ENCODE measurements around the gene ZBTB16.

ZBTB16 gene

GRCh38 chr11:114243461-114244372, 184.2 kb downstream of the ZBTB16 start:
- POLR2A ChIA-PET = no interaction called here
- DNase-seq (ENCODE audit: extremely low spot score) = no peak
- TF ChIP-seq ARNT (IDR thresholded peaks at IDR 0.05) (no peak), BHLHE40 (IDR thresholded peaks at IDR 0.05; ENCODE audit: borderline replicate concordance) (no peak), ZNF384 (IDR thresholded peaks at IDR 0.05) (no peak), SP1 (IDR thresholded peaks at IDR 0.05) (no peak), FOXA1 (IDR thresholded peaks at IDR 0.05) (no peak), NFRKB (IDR thresholded peaks at IDR 0.05) (no peak), L3MBTL2 (conservative IDR thresholded peaks at IDR 0.05) (no peak), ELF4 (IDR thresholded peaks at IDR 0.05) (no peak), CTBP1 (IDR thresholded peaks at IDR 0.05; ENCODE audit: borderline replicate concordance) (no peak), FOXK2 (IDR thresholded peaks at IDR 0.05) (no peak), TARDBP (IDR thresholded peaks at IDR 0.05) (no peak), HDGF (IDR thresholded peaks at IDR 0.05; ENCODE audit: borderline replicate concordance) (no peak), PKNOX1 (IDR thresholded peaks at IDR 0.05) (no peak), FOXM1 (IDR thresholded peaks at IDR 0.05; ENCODE audit: borderline replicate concordance) (no peak), SUZ12 (IDR thresholded peaks at IDR 0.05) (no peak), LEF1 (IDR thresholded peaks at IDR 0.05; ENCODE audit: borderline replicate concordance) (no peak)
- CTCF ChIA-PET = interaction anchor here (1.3 kb wide), 1 partner anchor 16 kb away, joined by 3 read pairs; no protein-coding TSS in a partner anchor

- no peak for DNase-seq (ENCODE audit: extremely low spot score)
- ChIA-PET POLR2A (no interaction called here), CTCF (interaction anchor here (1.3 kb wide), 1 partner anchor 15 kb away, joined by 3 read pairs; no protein-coding TSS in a partner anchor)
- no peak for TF ChIP-seq ELF4 (IDR thresholded peaks at IDR 0.05)
- no peak for TF ChIP-seq TARDBP (IDR thresholded peaks at IDR 0.05)
- no peak for TF ChIP-seq CTBP1 (IDR thresholded peaks at IDR 0.05; ENCODE audit: borderline replicate concordance)
- no peak for TF ChIP-seq SP1 (IDR thresholded peaks at IDR 0.05)
- no peak for TF ChIP-seq HDGF (IDR thresholded peaks at IDR 0.05; ENCODE audit: borderline replicate concordance)
- TF ChIP-seq FOXM1 (IDR thresholded peaks at IDR 0.05; ENCODE audit: borderline replicate concordance) = no peak
Measured at GRCh38 chr11:114244726-114245394, 185.3 kb downstream of the ZBTB16 start.

GRCh38 chr11:114246321-114247069, 187.0 kb downstream of the ZBTB16 start:
- POLR2A ChIA-PET = no interaction called here
- CTCF ChIA-PET = no interaction called here
- no peak for TF ChIP-seq NFRKB (IDR thresholded peaks at IDR 0.05)
- TF ChIP-seq SUZ12 (IDR thresholded peaks at IDR 0.05) = no peak
- no peak for TF ChIP-seq BHLHE40 (IDR thresholded peaks at IDR 0.05; ENCODE audit: borderline replicate concordance)
- no peak for TF ChIP-seq CTBP1 (IDR thresholded peaks at IDR 0.05; ENCODE audit: borderline replicate concordance)
- TF ChIP-seq HDGF (IDR thresholded peaks at IDR 0.05; ENCODE audit: borderline replicate concordance) = no peak
- no peak for TF ChIP-seq FOXM1 (IDR thresholded peaks at IDR 0.05; ENCODE audit: borderline replicate concordance)
- TF ChIP-seq FOXA1 (IDR thresholded peaks at IDR 0.05) = no peak
- no peak for TF ChIP-seq ARNT (IDR thresholded peaks at IDR 0.05)
- TF ChIP-seq L3MBTL2 (conservative IDR thresholded peaks at IDR 0.05) = no peak
- TF ChIP-seq FOXK2 (IDR thresholded peaks at IDR 0.05) = no peak
- TF ChIP-seq LEF1 (IDR thresholded peaks at IDR 0.05; ENCODE audit: borderline replicate concordance) = no peak
- no peak for TF ChIP-seq ZNF384 (IDR thresholded peaks at IDR 0.05)
- TF ChIP-seq ELF4 (IDR thresholded peaks at IDR 0.05) = no peak
- no peak for TF ChIP-seq TARDBP (IDR thresholded peaks at IDR 0.05)
- TF ChIP-seq PKNOX1 (IDR thresholded peaks at IDR 0.05) = no peak
- TF ChIP-seq SP1 (IDR thresholded peaks at IDR 0.05) = no peak
- no peak for DNase-seq (ENCODE audit: extremely low spot score)

GRCh38 chr11:114247070-114247789, 187.7 kb downstream of the ZBTB16 start:
- DNase-seq (ENCODE audit: extremely low spot score) = no peak
- no peak for TF ChIP-seq L3MBTL2 (conservative IDR thresholded peaks at IDR 0.05)
- TF ChIP-seq SP1 (IDR thresholded peaks at IDR 0.05) = no peak
- no peak for TF ChIP-seq LEF1 (IDR thresholded peaks at IDR 0.05; ENCODE audit: borderline replicate concordance)
- TF ChIP-seq ELF4 (IDR thresholded peaks at IDR 0.05) = no peak
- TF ChIP-seq PKNOX1 (IDR thresholded peaks at IDR 0.05) = no peak
- no peak for TF ChIP-seq CTBP1 (IDR thresholded peaks at IDR 0.05; ENCODE audit: borderline replicate concordance)
- no peak for TF ChIP-seq HDGF (IDR thresholded peaks at IDR 0.05; ENCODE audit: borderline replicate concordance)
- TF ChIP-seq FOXK2 (IDR thresholded peaks at IDR 0.05) = no peak
- TF ChIP-seq BHLHE40 (IDR thresholded peaks at IDR 0.05; ENCODE audit: borderline replicate concordance) = no peak
- TF ChIP-seq ARNT (IDR thresholded peaks at IDR 0.05) = no peak
- no peak for TF ChIP-seq NFRKB (IDR thresholded peaks at IDR 0.05)
- no peak for TF ChIP-seq FOXA1 (IDR thresholded peaks at IDR 0.05)
- no peak for TF ChIP-seq TARDBP (IDR thresholded peaks at IDR 0.05)
- TF ChIP-seq SUZ12 (IDR thresholded peaks at IDR 0.05) = no peak
- TF ChIP-seq ZNF384 (IDR thresholded peaks at IDR 0.05) = no peak
- TF ChIP-seq FOXM1 (IDR thresholded peaks at IDR 0.05; ENCODE audit: borderline replicate concordance) = no peak
- POLR2A ChIA-PET = no interaction called here
- CTCF ChIA-PET = interaction anchor here (0.6 to 2.0 kb wide), 2 partner anchors 14 to 371 kb away, joined by 3 to 9 read pairs; no protein-coding TSS in a partner anchor

Measured in HEK293T (cell line).